Measurements from ENCODE around the gene TCOF1.

DNA sequence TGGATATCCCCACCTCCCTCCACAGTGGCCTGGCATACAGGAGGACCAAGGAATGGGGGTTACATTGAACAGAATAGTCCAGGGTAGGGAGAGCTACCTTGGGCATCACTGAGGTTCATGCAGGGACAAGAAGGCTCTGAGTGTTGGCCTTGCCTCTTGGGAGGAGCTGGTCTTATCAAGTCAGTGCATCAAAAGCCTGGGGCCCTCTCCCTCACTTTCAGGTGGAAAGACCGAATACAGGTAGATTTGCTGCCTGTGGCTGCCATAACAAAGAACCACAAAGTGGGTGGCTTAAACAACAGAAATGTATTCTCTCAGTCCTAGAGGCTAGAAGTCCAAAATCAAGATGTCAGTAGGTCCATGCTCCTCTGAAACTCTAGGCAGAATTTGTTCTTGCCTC, 36.3 kb upstream of the TCOF1 start:
- TF ChIP-seq, protein P1, sequence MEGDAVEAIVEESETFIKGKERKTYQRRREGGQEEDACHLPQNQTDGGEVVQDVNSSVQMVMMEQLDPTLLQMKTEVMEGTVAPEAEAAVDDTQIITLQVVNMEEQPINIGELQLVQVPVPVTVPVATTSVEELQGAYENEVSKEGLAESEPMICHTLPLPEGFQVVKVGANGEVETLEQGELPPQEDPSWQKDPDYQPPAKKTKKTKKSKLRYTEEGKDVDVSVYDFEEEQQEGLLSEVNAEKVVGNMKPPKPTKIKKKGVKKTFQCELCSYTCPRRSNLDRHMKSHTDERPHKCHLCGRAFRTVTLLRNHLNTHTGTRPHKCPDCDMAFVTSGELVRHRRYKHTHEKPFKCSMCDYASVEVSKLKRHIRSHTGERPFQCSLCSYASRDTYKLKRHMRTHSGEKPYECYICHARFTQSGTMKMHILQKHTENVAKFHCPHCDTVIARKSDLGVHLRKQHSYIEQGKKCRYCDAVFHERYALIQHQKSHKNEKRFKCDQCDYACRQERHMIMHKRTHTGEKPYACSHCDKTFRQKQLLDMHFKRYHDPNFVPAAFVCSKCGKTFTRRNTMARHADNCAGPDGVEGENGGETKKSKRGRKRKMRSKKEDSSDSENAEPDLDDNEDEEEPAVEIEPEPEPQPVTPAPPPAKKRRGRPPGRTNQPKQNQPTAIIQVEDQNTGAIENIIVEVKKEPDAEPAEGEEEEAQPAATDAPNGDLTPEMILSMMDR (conservative IDR thresholded peaks at IDR 0.05) = no peak
- TF ChIP-seq EZH2 (IDR thresholded peaks at IDR 0.05; ENCODE audit: low read depth) = no peak

All from PC-9 (cell line).